Measurements from ENCODE around the gene IL1RN. TPM values are rescaled to one million over a fixed set of nuclear protein-coding genes. Genes with fewer than 3 reads are reported as not detected.

Gene IL1RN, protein sequence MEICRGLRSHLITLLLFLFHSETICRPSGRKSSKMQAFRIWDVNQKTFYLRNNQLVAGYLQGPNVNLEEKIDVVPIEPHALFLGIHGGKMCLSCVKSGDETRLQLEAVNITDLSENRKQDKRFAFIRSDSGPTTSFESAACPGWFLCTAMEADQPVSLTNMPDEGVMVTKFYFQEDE
- total RNA-seq (2012; rRNA removed): 0.25 TPM in 1 of 2 replicates, not detected in the other

DNA sequence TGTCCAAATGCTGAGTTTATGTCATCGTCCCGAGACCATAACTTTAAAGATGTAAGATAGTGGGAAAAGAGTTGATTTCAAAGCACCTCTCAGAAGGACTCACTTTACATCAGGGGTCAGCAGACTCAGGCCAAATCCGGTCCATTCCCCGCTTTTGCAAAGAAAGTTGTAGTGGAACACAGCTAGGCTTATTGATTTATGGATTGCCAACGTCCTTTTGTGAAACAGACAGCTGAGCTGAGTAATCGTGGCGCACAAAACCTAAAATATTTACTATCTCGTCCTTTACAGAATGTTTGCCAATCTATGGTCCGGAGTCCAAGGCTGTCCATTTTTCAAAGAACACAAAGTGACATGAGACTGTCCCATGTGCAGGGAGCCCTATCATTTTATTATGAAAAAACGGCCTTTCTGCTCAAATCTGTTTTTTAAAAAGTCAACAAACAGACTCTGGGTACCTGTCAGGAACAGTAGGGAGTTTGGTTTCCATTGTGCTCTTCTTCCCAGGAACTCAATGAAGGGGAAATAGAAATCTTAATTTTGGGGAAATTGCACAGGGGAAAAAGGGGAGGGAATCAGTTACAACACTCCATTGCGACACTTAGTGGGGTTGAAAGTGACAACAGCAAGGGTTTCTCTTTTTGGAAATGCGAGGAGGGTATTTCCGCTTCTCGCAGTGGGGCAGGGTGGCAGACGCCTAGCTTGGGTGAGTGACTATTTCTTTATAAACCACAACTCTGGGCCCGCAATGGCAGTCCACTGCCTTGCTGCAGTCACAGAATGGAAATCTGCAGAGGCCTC lies at the start of gene IL1RN:
Gene IL1RN, plus strand, starts transcription at position 754 of the 801 bp plus-strand sequence. Its CDS starts 27 bp downstream, at position 781.
- no peak within 1 kb of the TSS for H3K4me2 ChIP-seq (ENCODE audit: low read length)
- H3K36me3 ChIP-seq (ENCODE audit: insufficient read depth, low read length): no peaks in the 10 kb centered on the region
- H3K27me3 ChIP-seq (ENCODE audit: control insufficient read depth, insufficient read depth, low read length): peaks cover 64% of the 10 kb centered on the region
- H3K4me1 ChIP-seq (ENCODE audit: control insufficient read depth, insufficient read depth, low read length): no peaks in the 10 kb centered on the region
- no peak within 1 kb of the TSS for H3K4me3 ChIP-seq (ENCODE audit: low read length)
- H3K9me3 ChIP-seq (replicated peaks; ENCODE audit: low read length): no peaks in the 10 kb centered on the region
- H3K9ac ChIP-seq (ENCODE audit: low read depth, low read length): no peak within 1 kb of the TSS

DNA sequence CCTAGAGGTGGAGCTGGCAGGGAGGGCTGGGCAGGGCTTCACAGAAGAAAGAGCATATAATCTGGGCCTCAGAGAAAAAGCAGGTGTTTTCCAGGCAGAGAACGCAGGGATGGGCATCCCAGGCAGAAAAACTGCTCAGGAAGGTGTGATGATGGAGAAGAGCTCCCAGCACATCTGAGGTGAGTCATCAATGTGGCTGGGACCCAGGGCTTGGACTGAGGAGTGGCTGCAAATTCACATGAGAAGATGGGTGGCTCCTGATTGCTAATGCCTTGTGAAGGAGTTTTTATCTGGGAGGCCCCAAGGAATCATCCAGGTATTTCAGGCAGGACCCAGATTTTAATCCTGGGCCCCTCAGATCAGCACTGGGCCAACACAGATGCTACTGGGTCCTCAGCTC lies 49.5 kb upstream of the IL1RN start:
- Histone ChIP-seq H3K9me3 (replicated peaks; ENCODE audit: low read length) (no peaks in the 10 kb centered on the region), H3K4me3 (ENCODE audit: low read length) (no peak overlapping the region), H3K9ac (ENCODE audit: low read depth, low read length) (no peak overlapping the region), H3K4me2 (ENCODE audit: low read length) (no peak overlapping the region), H3K27me3 (ENCODE audit: control insufficient read depth, insufficient read depth, low read length) (peaks cover 49% of the 10 kb centered on the region), H3K36me3 (ENCODE audit: insufficient read depth, low read length) (no peaks in the 10 kb centered on the region), H3K4me1 (ENCODE audit: control insufficient read depth, insufficient read depth, low read length) (no peaks in the 10 kb centered on the region)

DNA sequence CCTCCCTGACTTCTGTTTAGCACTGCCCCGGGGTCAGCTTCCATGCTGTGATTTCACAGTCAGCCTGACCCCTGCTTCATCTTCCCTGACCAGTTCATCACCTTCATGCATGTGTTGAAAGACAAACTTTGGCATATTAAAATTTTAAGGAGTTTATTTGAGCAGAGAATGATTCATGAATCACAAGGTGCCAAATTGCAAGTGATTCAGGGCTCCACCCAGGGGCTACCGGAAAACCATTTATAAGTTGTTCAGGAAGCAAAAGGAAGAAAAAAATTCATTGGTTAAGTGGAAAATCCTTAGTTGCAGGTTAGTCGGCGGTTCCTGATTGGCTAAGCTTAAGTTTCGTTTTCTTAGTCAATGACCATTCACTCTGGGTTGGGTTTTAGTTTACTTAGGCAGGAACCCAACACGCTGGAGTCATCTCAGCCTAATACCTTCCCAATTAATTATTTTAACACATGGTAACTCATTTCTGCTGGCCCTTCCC lies 49.0 kb upstream of the IL1RN start:
- no peaks in the 10 kb centered on the region for H3K9me3 ChIP-seq (replicated peaks; ENCODE audit: low read length)
- no peaks in the 10 kb centered on the region for H3K4me1 ChIP-seq (ENCODE audit: control insufficient read depth, insufficient read depth, low read length)
- H3K9ac ChIP-seq (ENCODE audit: low read depth, low read length): no peak overlapping the region
- peaks cover 51% of the 10 kb centered on the region for H3K27me3 ChIP-seq (ENCODE audit: control insufficient read depth, insufficient read depth, low read length)
- no peak overlapping the region for H3K4me2 ChIP-seq (ENCODE audit: low read length)
- H3K4me3 ChIP-seq (ENCODE audit: low read length): no peak overlapping the region
- no peaks in the 10 kb centered on the region for H3K36me3 ChIP-seq (ENCODE audit: insufficient read depth, low read length)

DNA sequence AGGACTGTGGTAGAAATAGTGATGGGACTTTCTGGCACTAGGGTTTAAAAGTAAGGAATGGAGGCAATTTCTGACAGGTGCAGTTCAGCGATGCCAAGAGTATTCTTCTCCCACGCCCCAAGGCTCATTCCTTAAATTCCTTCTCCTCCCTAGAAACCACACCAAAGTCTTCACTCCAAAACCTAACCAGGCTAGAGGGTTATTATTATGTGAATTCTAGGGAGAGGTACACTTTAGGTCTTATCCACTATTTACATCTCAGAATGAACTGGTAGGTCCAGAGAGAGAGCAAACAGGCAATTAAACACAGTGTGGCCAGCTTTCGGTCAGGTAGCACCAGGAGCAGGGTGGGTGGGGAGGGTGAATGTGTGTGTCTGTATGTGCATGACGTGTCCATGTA lies 48.3 kb upstream of the IL1RN start:
- H3K9ac ChIP-seq (ENCODE audit: low read depth, low read length): no peak overlapping the region

DNA sequence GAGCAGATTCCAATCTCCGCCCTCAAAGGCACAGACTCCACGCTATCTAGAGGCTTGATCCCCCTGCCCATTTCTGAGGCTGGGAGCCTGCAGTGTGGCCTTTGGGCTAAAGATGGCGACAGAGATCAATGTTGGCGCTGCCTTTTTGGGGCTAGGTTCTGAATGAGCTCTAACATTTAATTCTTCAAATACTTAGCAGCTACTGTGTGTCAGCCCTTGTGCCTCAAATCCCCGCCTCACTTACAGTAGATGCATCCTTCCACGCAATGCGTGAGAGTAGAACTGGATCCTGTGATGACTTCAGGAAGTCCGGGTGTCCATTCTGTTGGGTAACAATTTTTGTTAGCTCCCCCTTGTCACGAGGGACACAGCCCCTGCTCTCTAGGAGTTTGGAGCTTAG lies 47.3 kb upstream of the IL1RN start:
- Histone ChIP-seq H3K4me3 (ENCODE audit: low read length) (no peak overlapping the region), H3K36me3 (ENCODE audit: insufficient read depth, low read length) (no peaks in the 10 kb centered on the region), H3K4me2 (ENCODE audit: low read length) (no peak overlapping the region), H3K4me1 (ENCODE audit: control insufficient read depth, insufficient read depth, low read length) (no peaks in the 10 kb centered on the region), H3K27me3 (ENCODE audit: control insufficient read depth, insufficient read depth, low read length) (peaks cover 55% of the 10 kb centered on the region), H3K9ac (ENCODE audit: low read depth, low read length) (no peak overlapping the region), H3K9me3 (replicated peaks; ENCODE audit: low read length) (no peaks in the 10 kb centered on the region)

More for the DNA sequence above, 48.3 kb upstream of the IL1RN start:
- Histone ChIP-seq H3K4me2 (ENCODE audit: low read length) (no peak overlapping the region), H3K4me1 (ENCODE audit: control insufficient read depth, insufficient read depth, low read length) (no peaks in the 10 kb centered on the region), H3K27me3 (ENCODE audit: control insufficient read depth, insufficient read depth, low read length) (peaks cover 54% of the 10 kb centered on the region), H3K36me3 (ENCODE audit: insufficient read depth, low read length) (no peaks in the 10 kb centered on the region), H3K4me3 (ENCODE audit: low read length) (no peak overlapping the region), H3K9me3 (replicated peaks; ENCODE audit: low read length) (no peaks in the 10 kb centered on the region)

DNA sequence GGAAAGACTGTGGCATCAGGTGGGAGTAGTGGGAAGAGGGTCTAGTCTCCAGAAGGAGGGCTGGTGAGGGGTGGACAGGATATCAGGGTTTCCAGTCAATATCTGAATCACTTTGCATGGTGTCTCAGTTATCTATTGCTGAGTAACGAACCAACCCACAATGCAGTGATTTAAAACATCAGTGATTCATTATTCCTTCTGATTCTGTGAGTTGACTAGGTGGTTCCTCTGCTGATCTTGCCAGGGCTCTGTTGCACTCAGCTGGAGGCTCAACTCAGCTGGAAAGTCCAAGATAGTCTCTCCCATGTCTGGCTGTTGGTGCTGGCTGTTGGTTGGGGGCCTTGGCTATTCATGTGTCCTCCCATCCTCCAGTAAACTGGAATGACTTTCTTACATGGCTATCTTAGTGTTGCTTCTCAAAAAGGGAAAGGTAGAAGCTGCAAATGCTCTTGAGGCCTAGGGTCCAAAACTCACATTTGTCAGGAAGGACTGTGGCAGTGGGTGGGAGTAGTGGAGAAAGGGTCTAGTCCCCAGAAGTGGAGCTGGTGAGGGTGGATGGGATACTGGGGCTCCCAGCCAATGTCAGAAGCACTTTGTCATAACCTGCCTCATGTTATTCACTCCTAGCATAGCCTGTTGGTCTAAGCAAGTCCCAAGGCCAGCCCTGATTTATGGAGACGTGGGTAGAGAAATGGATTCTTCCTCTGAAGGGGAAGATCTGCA lies 45.7 kb upstream of the IL1RN start:
- no peaks in the 10 kb centered on the region for H3K36me3 ChIP-seq (ENCODE audit: insufficient read depth, low read length)
- no peak overlapping the region for H3K9ac ChIP-seq (ENCODE audit: low read depth, low read length)
- H3K9me3 ChIP-seq (replicated peaks; ENCODE audit: low read length): no peaks in the 10 kb centered on the region
- peaks cover 45% of the 10 kb centered on the region for H3K27me3 ChIP-seq (ENCODE audit: control insufficient read depth, insufficient read depth, low read length)
- H3K4me3 ChIP-seq (ENCODE audit: low read length): no peak overlapping the region
- no peaks in the 10 kb centered on the region for H3K4me1 ChIP-seq (ENCODE audit: control insufficient read depth, insufficient read depth, low read length)
- no peak overlapping the region for H3K4me2 ChIP-seq (ENCODE audit: low read length)

DNA sequence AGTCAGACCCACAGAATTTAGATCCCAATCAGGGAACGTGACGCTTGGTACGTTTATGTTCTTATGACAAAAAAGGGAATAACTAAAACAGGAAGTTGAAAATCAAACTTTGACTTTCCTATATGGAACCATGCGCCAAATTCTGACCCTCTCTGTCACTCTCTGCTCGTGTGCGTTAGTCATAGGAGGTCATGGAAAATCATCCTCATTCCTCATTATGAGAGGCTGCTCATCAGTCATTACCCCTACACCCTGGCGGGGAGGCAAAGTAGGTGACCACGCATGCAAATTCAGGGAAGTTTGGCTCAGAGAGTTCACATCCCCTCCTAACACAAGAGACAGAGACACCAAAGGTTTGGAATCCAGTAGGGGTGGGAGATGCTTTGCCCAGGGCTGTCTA lies 44.1 kb upstream of the IL1RN start:
- Histone ChIP-seq H3K4me3 (ENCODE audit: low read length) (no peak overlapping the region), H3K27me3 (ENCODE audit: control insufficient read depth, insufficient read depth, low read length) (peaks cover 54% of the 10 kb centered on the region), H3K4me1 (ENCODE audit: control insufficient read depth, insufficient read depth, low read length) (no peaks in the 10 kb centered on the region), H3K36me3 (ENCODE audit: insufficient read depth, low read length) (no peaks in the 10 kb centered on the region), H3K9ac (ENCODE audit: low read depth, low read length) (no peak overlapping the region), H3K9me3 (replicated peaks; ENCODE audit: low read length) (no peaks in the 10 kb centered on the region), H3K4me2 (ENCODE audit: low read length) (no peak overlapping the region)

DNA sequence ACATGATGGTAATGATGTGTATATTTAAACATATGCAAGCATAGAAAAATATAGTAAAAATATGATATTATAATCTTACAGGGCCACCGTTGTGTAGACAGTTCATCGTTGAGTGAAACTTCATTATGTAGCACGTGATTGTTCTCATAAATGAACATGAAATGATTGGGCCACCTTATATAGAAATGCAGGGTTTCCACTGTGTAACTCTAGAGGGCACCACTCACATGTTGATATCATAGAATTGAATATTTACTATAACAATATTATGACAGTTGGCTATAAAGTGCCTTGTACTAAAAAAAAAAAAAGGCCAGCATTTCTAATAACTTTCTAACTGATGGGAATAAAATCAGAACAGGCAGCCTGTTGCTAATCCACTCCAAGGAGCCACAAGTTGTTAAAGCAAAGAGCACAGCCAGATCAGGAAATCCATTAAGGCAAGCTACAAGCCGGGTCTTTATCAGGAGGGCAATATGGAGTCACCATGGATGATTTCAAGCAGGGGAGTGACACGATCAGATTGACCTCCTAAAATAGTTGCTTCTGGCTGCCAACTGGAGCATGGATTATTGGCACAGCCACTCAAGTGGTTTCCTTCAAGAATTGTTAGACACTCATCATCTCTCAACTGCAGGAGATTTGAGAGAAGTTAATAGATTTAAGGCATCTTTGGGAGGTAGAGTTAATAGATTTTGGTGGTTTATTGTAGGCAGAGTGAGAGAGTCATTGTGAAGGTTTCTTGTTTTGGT lies 43.0 kb upstream of the IL1RN start:
- Histone ChIP-seq H3K4me1 (ENCODE audit: control insufficient read depth, insufficient read depth, low read length) (no peaks in the 10 kb centered on the region), H3K9me3 (replicated peaks; ENCODE audit: low read length) (no peaks in the 10 kb centered on the region), H3K4me2 (ENCODE audit: low read length) (no peak overlapping the region), H3K27me3 (ENCODE audit: control insufficient read depth, insufficient read depth, low read length) (peaks cover 52% of the 10 kb centered on the region), H3K36me3 (ENCODE audit: insufficient read depth, low read length) (no peaks in the 10 kb centered on the region), H3K9ac (ENCODE audit: low read depth, low read length) (no peak overlapping the region), H3K4me3 (ENCODE audit: low read length) (no peak overlapping the region)

DNA sequence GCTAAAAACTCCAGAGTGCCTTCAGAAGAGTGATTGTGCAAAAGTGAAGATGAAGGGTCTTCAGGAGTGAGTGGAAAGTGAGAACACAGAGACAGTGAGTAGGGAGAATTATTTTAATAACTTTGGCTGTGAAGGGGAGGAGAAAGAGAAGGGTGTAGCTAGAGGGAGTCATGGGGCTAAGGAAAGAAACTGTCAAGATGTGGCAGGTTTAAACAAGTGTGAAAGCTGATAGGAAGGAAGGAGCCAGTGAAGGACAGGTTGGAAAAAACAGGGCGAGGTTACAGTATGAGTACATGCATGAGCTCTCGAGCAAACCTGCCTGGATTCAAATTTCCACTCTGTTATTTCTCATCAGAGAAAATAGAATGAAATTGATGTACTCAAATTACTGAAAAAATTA lies 41.9 kb upstream of the IL1RN start:
- H3K9me3 ChIP-seq (replicated peaks; ENCODE audit: low read length): no peaks in the 10 kb centered on the region
- H3K4me3 ChIP-seq (ENCODE audit: low read length): no peak overlapping the region
- H3K4me2 ChIP-seq (ENCODE audit: low read length): no peak overlapping the region
- no peak overlapping the region for H3K9ac ChIP-seq (ENCODE audit: low read depth, low read length)
- H3K27me3 ChIP-seq (ENCODE audit: control insufficient read depth, insufficient read depth, low read length): peaks cover 56% of the 10 kb centered on the region
- no peaks in the 10 kb centered on the region for H3K4me1 ChIP-seq (ENCODE audit: control insufficient read depth, insufficient read depth, low read length)
- no peaks in the 10 kb centered on the region for H3K36me3 ChIP-seq (ENCODE audit: insufficient read depth, low read length)

DNA sequence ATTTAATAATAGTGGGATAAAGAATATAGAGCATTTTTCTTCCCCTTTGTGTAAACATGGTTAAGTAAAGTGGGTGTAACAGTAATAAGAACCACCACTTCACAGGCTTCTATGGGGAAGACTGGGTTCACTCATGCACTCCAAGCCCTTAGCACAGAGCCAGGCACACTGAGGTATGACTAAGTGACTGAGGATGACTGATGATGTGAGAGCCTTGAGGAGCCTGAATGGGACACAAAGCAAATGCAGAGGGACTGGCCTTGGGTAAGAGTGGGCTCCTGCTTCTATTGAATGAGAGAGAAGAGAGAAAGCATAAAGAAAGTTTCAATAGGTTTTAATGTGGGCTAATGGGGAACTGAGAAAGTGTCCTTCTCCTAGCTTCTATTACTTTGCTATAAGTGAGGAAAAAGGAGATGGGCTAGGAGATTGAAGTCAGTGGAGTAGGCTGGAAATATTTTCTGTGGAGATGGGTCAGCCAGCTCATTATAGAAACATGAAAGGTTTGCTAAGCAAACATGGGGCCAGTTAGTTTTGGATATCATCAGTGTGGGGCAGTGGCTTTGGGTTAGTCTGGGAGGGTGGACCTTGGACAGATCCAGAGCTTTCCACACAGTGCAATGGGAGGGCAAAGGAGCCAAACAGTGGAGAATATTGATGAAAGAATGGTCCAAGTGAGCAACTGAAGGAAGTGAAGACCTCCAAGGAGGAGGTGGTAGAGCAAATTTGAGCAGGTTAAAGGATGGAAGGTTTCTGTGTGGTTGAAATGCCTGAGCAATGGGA lies 39.0 kb upstream of the IL1RN start:
- no peak overlapping the region for H3K9ac ChIP-seq (ENCODE audit: low read depth, low read length)
- no peaks in the 10 kb centered on the region for H3K36me3 ChIP-seq (ENCODE audit: insufficient read depth, low read length)
- H3K4me1 ChIP-seq (ENCODE audit: control insufficient read depth, insufficient read depth, low read length): no peaks in the 10 kb centered on the region
- no peak overlapping the region for H3K4me2 ChIP-seq (ENCODE audit: low read length)
- peaks cover 44% of the 10 kb centered on the region for H3K27me3 ChIP-seq (ENCODE audit: control insufficient read depth, insufficient read depth, low read length)
- H3K9me3 ChIP-seq (replicated peaks; ENCODE audit: low read length): no peaks in the 10 kb centered on the region
- H3K4me3 ChIP-seq (ENCODE audit: low read length): no peak overlapping the region
